Epithelial cell of esophagus (primary cell): Measurements from ENCODE around the gene DDX17.

Experiments used
- DNase-seq: peaks from one replicate; pipeline ENCODE4 v3.0.0; 2010; ENCODE audit warnings: low read depth
- H3K4me3 ChIP-seq: 2 replicates; pipeline ENCODE4 v1.5.1; 2011; ENCODE audit warnings: mild to moderate bottlenecking, low read length, control low read depth
- TF ChIP-seq, protein P1 (sequence below): IDR thresholded peaks from 2 replicates; pipeline ENCODE4 v1.5.1; 2011; ENCODE audit warnings: low read depth, mild to moderate bottlenecking, low read length, control low read depth, inconsistent platforms; ENCODE audit not compliant: insufficient read depth; ENCODE audit errors: missing control alignments

The DDX17 gene

DNA sequence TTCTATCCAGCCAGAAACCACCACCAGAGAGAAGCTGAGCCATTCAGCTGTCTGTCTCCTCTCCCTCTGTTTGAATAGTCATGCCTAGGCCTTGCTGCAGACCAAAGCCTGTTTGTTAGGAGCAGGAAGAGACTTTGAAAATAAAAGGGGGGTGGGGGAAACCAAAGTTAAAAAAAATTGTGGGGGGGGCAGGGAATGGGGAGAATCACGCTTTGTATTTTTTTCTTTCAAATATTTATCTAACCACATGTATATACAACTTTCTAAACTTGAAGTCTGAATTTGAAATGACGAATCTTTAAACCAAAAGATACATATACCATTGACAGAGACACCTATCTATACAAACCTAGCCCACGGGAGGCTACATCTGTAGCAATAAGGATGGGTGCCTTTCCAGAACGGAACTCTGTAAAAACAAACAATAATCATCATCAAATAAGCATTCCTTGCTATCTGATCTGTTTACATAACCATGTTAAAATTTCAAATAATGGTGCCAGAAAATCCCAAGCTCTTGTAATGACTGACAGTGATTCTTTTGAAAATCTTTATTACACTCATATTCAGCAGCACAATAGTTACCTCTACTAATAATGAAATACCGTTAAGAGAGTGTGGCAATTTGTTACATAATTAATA lies 14.3 kb downstream of the DDX17 start:
- TF ChIP-seq, protein P1, sequence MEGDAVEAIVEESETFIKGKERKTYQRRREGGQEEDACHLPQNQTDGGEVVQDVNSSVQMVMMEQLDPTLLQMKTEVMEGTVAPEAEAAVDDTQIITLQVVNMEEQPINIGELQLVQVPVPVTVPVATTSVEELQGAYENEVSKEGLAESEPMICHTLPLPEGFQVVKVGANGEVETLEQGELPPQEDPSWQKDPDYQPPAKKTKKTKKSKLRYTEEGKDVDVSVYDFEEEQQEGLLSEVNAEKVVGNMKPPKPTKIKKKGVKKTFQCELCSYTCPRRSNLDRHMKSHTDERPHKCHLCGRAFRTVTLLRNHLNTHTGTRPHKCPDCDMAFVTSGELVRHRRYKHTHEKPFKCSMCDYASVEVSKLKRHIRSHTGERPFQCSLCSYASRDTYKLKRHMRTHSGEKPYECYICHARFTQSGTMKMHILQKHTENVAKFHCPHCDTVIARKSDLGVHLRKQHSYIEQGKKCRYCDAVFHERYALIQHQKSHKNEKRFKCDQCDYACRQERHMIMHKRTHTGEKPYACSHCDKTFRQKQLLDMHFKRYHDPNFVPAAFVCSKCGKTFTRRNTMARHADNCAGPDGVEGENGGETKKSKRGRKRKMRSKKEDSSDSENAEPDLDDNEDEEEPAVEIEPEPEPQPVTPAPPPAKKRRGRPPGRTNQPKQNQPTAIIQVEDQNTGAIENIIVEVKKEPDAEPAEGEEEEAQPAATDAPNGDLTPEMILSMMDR = no peak
- DNase-seq = no peak
- no peak overlapping the region for H3K4me3 ChIP-seq

DNA sequence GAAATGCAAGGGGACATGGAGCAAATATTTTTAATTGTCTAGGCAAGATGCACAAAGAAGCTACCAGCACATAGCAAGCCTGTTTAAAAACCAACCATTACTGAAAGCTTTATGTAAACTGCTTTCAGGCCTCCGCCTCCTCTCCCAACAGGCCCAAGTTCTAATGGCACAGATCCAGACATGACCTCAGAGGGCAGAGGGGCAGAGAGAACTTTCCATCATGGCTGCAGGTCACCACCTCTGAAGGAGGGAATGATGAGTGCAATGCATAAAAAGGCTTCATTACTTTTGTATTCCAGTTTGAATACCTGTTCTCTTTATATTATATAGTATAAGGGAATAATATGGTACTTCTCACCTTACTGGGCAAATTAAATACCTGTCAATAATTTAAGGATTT lies 15.2 kb downstream of the DDX17 start:
- H3K4me3 ChIP-seq = no peak overlapping the region
- TF ChIP-seq, protein P1 = no peak
- no peak for DNase-seq

DNA sequence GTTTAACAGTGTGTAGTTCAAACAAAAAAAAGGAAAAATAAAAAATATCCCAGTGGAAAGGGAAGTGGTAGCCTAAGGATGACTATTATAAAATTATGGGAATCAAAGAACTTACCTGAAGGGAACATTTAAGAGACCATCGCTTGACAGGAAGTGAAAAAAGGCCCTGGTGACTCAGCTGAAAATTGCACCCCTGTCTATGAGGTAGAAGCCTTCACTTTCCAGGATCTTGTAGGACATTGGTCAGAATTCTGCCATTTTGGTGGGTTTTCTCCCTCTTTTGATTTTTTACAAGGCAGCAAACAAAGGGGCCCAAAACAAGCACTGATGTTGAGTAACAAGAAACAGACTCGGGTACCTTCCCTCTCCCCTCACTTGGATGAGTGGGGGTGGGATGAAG lies 15.6 kb downstream of the DDX17 start:
- TF ChIP-seq, protein P1 = no peak
- no peak for DNase-seq
- no peak overlapping the region for H3K4me3 ChIP-seq

DNA sequence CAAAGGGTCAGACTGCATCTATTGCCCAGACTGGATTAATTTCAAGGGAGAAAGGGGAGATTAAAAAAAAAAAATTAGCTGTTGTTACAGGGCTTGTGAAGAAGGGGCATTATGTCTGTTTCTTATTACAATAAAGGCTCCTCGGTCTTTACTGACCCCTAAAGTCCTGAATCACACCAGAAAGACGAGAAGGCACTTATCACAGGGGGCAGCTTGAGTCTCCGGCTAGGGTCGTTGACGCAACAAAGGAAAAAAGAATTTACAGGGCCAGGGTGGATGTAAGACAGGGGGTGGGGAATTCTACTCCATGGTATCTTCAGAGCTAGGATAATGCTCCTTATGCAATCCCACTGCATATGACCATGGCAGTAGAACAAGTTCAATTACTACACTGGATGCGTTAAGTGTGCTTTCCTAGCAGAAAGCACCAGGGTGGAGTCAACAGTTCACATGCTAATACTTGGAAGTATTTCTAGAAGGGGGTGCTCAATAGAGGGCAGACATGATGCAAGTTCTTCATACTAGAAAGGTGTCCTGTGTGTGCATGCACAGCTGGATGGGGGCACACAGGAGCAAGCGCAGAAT lies 16.5 kb downstream of the DDX17 start:
- TF ChIP-seq, protein P1 = no peak
- no peak overlapping the region for H3K4me3 ChIP-seq
- DNase-seq = no peak

DNA sequence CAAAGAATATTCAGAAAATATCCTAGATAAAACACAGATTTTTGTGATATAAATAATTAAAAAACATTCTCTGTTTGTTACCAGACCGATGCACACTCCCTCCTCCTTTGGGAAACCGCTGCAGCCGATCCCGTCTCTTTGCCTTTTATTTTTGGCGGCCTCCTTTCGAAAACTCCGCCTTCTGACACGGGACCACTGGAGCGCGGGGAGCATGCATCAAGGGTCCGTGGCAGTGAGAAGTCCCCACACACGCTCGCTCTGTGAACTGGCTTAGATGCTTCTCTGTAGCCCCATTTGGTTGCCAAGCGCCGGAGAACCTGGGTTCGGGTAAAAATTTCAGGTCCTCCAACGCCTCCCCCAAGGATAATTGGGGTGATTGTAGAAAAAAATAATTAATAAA lies 17.0 kb downstream of the DDX17 start:
- TF ChIP-seq, protein P1 = no peak

DNA sequence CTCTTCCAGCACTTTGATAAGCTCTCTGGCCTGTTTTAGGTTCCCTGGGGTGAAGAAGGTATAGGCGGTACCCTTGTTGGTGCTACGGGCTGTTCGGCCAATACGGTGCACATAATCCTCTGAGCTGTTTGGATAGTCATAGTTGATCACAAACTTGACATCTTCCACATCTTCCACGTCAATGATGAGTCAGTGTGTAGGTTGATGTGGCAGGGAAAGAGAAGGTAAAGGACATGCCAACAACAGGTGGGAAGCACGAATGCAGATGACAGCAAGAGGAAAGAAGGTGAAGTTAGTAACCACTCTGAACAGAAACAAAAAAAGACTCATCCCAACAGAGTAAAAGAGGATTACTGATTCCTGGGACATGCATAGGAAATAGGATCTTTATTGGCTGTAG lies 18.2 kb downstream of the DDX17 start:
- no peak for DNase-seq
- H3K4me3 ChIP-seq = no peak overlapping the region
- TF ChIP-seq, protein P1 = no peak

More for the DNA sequence above, 17.0 kb downstream of the DDX17 start:
- H3K4me3 ChIP-seq = no peak overlapping the region
- DNase-seq = no peak

DNA sequence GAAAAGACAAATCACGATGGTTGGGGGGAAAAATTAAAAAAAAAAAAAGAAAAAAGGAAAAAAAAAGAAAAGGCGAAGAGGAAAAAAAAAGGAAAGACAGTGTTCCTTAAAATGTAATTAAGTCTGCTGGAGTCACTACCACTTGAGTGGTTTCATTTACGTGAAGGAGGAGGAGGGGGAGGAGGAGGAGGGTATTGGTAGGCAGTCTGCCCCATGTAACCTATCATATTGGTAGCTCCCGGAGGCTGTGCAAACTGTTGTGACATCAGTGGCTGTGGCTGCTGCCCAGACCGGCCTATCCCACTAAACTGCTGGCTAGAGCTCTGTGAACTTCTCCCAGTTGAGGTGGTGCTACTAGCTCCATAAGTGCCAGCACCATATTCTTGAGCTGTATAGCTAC lies 20.3 kb downstream of the DDX17 start:
- no peak for DNase-seq
- no peak overlapping the region for H3K4me3 ChIP-seq
- TF ChIP-seq, protein P1 = no peak
